Measurements from ENCODE around the gene CCDC34. TPM values are rescaled to one million over a fixed set of nuclear protein-coding genes. Genes with fewer than 3 reads are reported as not detected.

CCDC34 gene
- total RNA-seq, 1 donor from 2014 or later = 10.6 TPM

DNA sequence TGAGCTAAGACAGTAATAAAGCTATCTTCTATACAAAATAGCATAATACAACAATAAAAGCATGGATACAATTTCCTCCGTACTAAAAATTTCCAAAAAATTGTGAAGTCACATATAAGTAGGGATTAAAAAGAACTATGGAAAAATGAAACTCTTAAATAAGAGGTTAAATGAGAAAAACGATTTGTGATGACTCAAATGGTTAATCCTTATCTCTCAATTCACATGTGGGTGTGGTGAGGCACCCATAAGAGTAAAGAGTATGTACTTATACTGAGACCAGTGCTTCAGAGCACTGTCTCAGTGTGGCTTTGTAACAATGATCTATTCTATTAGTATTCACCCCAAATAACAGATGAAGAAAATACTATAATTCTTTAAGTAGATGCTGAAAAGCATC lies 25.0 kb upstream of the CCDC34 start:
- Mint-ChIP-seq H3K27ac (no peak overlapping the region), H3K4me1 (ENCODE audit: low read depth) (no peaks in the 10 kb centered on the region), H3K4me3 (no peak overlapping the region), H3K36me3 (ENCODE audit: low read depth) (no peaks in the 10 kb centered on the region), H3K9me3 (no peaks in the 10 kb centered on the region), H3K27me3 (ENCODE audit: insufficient read depth) (peaks cover 2% of the 10 kb centered on the region)
- no peak for DNase-seq (ENCODE audit: low spot score)
- intact Hi-C loops (cut with micrococcal nuclease) = no loop called here

DNA sequence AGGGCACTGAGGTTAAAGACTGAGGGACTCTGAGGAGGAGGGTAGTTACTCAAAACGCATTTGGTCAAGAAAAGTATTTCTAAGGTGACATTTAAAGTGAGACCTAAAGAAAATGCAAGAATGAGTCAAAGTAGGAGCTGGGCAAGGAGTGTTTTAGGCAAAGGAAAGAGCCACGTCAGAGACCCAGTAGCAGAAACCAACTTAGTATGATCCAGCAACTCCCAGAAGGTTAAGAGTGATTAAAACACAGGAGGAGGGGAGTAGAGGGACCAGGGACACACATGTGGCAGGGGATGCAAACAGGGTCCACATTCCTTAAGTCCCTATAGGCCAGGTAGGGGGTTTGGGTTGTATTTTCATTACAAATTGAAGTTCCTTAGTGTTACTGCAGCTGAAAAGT lies 24.3 kb upstream of the CCDC34 start:
- Mint-ChIP-seq H3K36me3 (ENCODE audit: low read depth) (no peaks in the 10 kb centered on the region), H3K4me1 (ENCODE audit: low read depth) (no peaks in the 10 kb centered on the region), H3K27ac (no peak overlapping the region), H3K4me3 (no peak overlapping the region), H3K9me3 (no peaks in the 10 kb centered on the region), H3K27me3 (ENCODE audit: insufficient read depth) (peaks cover 2% of the 10 kb centered on the region)
- DNase-seq (ENCODE audit: low spot score) = no peak
- intact Hi-C loops (cut with micrococcal nuclease) = no loop called here

DNA sequence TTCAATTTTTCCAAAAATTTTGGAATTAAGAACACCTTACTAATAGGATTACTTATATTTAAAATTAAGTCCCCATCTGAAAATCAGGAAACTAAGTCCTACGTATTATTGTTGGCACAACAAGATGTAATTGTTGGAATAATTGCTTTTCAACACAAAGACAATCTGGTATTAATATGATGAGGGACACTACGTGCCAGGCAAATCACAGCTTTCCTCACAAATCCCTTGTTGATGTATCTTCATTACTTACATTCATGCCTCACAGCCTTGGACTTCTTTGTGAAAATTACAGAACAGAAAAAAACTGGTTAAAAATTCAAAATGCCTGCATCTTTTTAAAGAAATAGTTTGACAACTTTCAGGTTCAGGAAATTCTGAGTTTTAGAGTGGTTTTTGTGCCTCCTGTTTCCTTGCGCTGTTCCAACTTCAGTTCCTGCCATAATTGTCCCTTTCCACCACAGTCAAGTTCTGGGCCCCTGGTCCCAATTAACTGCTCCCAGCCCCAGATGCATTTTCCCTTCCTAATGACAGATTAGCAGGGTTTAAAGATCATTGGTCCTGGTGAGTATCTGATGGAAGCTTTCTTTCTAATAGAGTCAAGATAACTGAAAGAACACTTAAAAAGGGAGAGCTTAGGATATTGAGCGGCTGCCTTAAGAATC lies 23.3 kb upstream of the CCDC34 start:
- H3K27me3 Mint-ChIP-seq (ENCODE audit: insufficient read depth) = peaks cover 3% of the 10 kb centered on the region
- no peaks in the 10 kb centered on the region for H3K36me3 Mint-ChIP-seq (ENCODE audit: low read depth)
- no peak overlapping the region for H3K27ac Mint-ChIP-seq
- intact Hi-C loops (cut with micrococcal nuclease) = no loop called here
- no peak overlapping the region for H3K4me3 Mint-ChIP-seq
- no peaks in the 10 kb centered on the region for H3K4me1 Mint-ChIP-seq (ENCODE audit: low read depth)
- H3K9me3 Mint-ChIP-seq = no peaks in the 10 kb centered on the region
- no peak for DNase-seq (ENCODE audit: low spot score)

DNA sequence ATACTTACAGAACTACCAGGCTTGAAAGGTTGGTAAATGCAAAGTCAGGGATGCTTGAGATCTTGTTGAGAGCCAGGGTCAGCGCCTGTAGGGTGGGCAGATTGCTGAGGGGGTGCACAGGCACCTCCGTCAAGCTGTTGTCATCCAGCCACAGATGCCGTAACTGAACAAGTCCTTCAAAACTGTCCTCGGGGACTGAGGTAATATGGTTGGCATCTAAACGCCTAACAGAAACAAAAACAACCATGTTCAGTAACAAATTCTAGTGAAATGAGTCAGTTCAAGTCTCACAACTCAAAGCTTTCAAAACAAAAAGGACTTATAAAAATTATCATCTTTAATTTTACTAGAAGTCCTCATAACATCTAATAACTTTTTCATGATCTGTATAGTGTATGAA lies 22.2 kb upstream of the CCDC34 start:
- intact Hi-C loops (cut with micrococcal nuclease) = no loop called here
- Mint-ChIP-seq H3K27me3 (ENCODE audit: insufficient read depth) (peaks cover 5% of the 10 kb centered on the region), H3K4me3 (no peak overlapping the region), H3K9me3 (no peaks in the 10 kb centered on the region), H3K36me3 (ENCODE audit: low read depth) (no peaks in the 10 kb centered on the region), H3K4me1 (ENCODE audit: low read depth) (no peaks in the 10 kb centered on the region), H3K27ac (no peak overlapping the region)
- no peak for DNase-seq (ENCODE audit: low spot score)

DNA sequence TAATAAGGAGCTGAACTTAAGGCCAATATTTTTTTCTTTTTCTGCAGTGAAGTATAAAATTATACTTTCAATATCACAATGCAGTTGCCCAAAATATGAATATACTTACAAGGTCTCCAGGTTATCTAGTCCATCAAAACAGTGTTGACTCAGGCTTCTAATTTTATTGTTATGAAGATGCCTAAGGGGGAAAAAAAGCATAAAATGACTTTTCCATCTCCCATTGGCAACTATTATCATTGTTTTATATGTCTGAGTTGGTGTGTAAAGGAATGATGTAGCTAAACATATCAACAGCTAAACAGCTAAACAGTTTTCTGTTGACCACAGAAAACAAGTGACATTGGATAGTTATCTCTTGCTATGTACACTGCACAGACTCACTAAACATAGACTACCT lies 21.2 kb upstream of the CCDC34 start:
- peaks cover 5% of the 10 kb centered on the region for H3K27me3 Mint-ChIP-seq (ENCODE audit: insufficient read depth)
- no peaks in the 10 kb centered on the region for H3K9me3 Mint-ChIP-seq
- no peaks in the 10 kb centered on the region for H3K36me3 Mint-ChIP-seq (ENCODE audit: low read depth)
- H3K4me3 Mint-ChIP-seq = no peak overlapping the region
- no peak overlapping the region for H3K27ac Mint-ChIP-seq
- no peak for DNase-seq (ENCODE audit: low spot score)
- intact Hi-C loops (cut with micrococcal nuclease) = no loop called here
- no peaks in the 10 kb centered on the region for H3K4me1 Mint-ChIP-seq (ENCODE audit: low read depth)

DNA sequence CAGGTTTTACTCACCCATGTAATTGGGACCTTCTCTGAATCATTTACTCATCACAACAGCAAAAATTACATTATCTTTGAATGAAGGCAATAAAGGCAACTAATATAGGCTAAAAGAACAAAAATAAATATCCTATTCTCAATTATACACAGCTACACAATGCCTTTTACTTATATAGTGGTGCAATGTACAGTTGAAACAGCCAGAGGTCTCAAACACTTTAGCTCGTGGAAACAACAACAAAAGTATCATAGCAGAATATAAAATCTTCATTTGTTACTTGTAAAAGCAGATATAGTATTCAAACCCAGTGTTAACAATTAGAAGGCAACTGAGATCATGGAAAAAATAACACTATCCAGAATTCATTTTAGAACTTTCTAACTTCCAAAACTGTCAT lies 20.6 kb upstream of the CCDC34 start:
- no peak overlapping the region for H3K4me3 Mint-ChIP-seq
- H3K9me3 Mint-ChIP-seq = no peaks in the 10 kb centered on the region
- no peak overlapping the region for H3K27ac Mint-ChIP-seq
- H3K27me3 Mint-ChIP-seq (ENCODE audit: insufficient read depth) = peaks cover 9% of the 10 kb centered on the region
- intact Hi-C loops (cut with micrococcal nuclease) = no loop called here
- no peaks in the 10 kb centered on the region for H3K4me1 Mint-ChIP-seq (ENCODE audit: low read depth)
- no peak for DNase-seq (ENCODE audit: low spot score)
- H3K36me3 Mint-ChIP-seq (ENCODE audit: low read depth) = no peaks in the 10 kb centered on the region

DNA sequence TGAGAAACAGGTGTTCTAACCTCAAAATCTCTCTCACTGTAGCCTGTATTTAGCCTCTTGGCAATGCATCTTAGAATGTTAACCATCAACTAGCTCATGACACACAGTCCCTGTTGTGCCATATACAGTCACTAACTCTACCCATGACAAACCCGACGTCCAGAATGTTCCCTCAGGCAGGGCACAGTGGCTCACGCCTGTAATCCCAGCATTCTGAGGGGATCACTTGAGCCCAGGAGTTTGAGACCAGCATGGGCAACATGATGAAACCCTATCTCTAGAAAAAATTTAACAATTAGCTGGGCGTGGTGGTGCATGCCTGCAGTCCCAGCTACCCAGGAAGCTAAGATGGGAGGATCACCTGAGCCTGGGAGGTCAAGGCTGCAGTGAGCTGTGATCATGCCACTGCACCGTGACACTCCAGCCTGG lies 18.2 kb upstream of the CCDC34 start:
- no peaks in the 10 kb centered on the region for H3K36me3 Mint-ChIP-seq (ENCODE audit: low read depth)

DNA sequence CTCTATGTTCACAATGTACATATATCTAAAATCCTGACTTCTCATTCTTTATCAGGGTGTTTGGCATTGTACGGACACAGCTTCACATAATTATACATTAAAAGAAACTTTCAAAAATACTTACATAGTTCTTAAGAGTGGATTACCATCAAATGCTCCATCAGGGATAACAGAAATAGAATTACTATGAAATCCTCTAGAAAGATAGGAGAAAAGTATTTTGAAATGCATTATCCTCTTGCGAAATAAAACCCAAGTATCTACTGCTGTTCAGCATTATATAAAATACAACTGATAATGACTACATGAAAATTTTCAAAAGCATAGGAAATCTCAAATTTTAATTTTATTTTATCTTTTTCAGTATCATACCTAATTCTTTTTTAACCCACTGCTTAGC lies 17.8 kb upstream of the CCDC34 start:
- Mint-ChIP-seq H3K9me3 (no peaks in the 10 kb centered on the region), H3K4me1 (ENCODE audit: low read depth) (no peaks in the 10 kb centered on the region), H3K4me3 (no peak overlapping the region), H3K27ac (no peak overlapping the region), H3K36me3 (ENCODE audit: low read depth) (no peaks in the 10 kb centered on the region), H3K27me3 (ENCODE audit: insufficient read depth) (peaks cover 9% of the 10 kb centered on the region)
- intact Hi-C loops (cut with micrococcal nuclease) = no loop called here
- no peak for DNase-seq (ENCODE audit: low spot score)

More for the DNA sequence above, 18.2 kb upstream of the CCDC34 start:
- H3K27ac Mint-ChIP-seq = no peak overlapping the region
- no peak for DNase-seq (ENCODE audit: low spot score)
- no peaks in the 10 kb centered on the region for H3K9me3 Mint-ChIP-seq
- H3K27me3 Mint-ChIP-seq (ENCODE audit: insufficient read depth) = peaks cover 9% of the 10 kb centered on the region
- no peak overlapping the region for H3K4me3 Mint-ChIP-seq
- H3K4me1 Mint-ChIP-seq (ENCODE audit: low read depth) = no peaks in the 10 kb centered on the region
- intact Hi-C loops (cut with micrococcal nuclease) = no loop called here

DNA sequence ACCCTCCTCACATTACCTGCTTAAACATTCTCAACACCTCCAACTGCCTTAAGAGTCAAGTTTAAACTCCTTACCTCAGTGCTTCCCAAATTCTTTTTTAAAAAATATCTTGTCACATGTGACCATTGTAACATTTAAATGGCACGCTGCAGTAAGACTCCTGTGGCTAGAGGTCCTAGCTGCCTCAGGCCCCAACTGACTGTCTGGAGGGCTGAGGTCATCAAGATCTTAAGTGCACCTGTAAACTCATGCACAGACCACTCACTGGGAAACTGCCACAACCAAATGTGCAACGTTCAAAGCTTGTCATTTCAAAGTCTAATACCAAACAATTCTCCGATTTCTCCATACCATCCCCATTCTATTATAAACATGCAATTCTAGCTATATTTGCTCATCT lies 16.4 kb upstream of the CCDC34 start:
- Mint-ChIP-seq H3K4me1 (ENCODE audit: low read depth) (no peaks in the 10 kb centered on the region), H3K9me3 (no peaks in the 10 kb centered on the region), H3K27ac (no peak overlapping the region), H3K27me3 (ENCODE audit: insufficient read depth) (peaks cover 9% of the 10 kb centered on the region), H3K36me3 (ENCODE audit: low read depth) (no peaks in the 10 kb centered on the region), H3K4me3 (no peak overlapping the region)
- DNase-seq (ENCODE audit: low spot score) = no peak
- intact Hi-C loops (cut with micrococcal nuclease) = no loop called here

DNA sequence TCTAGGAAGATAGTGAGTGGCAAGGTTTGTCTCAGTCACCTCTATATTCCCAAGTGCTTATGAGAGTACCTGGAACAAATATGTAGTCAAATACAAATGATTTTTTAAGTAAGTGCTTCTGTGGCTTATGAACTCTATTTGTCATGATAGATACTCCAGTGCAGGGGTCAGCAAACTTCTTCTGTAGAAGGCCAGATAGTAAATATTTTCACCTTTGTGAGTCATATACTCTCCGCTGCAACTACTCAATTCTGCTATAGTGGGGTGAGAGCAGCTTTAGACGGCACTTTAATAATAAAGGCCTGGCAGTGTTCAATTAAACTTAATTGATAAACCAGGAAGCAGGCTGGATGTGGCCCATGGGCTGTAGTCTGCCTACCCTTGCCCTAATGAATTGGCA lies 12.4 kb upstream of the CCDC34 start:
- H3K27me3 Mint-ChIP-seq (ENCODE audit: insufficient read depth) = peaks cover 4% of the 10 kb centered on the region
- no peak for DNase-seq (ENCODE audit: low spot score)
- no peak overlapping the region for H3K4me3 Mint-ChIP-seq
- H3K4me1 Mint-ChIP-seq (ENCODE audit: low read depth) = no peaks in the 10 kb centered on the region
- no peaks in the 10 kb centered on the region for H3K9me3 Mint-ChIP-seq
- no peak overlapping the region for H3K27ac Mint-ChIP-seq
- no peaks in the 10 kb centered on the region for H3K36me3 Mint-ChIP-seq (ENCODE audit: low read depth)
- intact Hi-C loops (cut with micrococcal nuclease) = no loop called here

DNA sequence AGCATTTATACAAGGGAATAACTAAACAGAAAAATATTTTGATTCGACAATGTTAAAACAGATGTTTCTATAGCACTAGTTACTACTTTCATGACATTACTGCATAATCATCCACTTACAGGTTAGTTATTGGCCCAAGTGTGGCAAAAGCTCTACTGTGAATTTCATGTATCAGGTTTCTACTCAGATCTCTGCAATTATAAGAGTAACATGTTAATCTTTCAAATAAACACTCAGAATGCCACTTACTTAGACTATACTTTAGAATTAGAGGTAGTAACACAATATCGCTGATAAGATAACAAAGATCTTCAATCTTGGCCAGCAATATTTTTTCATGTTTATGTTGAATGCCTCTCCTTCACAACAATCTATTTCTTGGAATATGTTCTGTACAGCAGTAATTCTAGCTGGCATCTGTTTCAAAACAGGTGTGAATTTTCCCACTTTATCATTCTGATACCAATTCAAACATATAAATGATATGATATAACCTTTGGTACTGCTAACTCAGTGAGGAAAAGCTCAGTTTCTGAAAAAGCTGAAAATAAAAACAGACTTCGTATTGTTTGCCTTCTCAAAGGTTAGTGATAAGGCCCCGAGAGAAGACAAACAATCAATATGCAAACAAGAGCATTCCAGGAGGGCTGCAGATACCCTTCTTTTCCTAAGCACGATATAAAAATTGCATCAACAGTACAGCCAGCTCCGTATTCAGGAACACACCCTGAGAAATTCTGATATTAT lies 11.0 kb upstream of the CCDC34 start:
- H3K27ac Mint-ChIP-seq = no peak overlapping the region
- intact Hi-C loops (cut with micrococcal nuclease) = no loop called here
- no peaks in the 10 kb centered on the region for H3K4me1 Mint-ChIP-seq (ENCODE audit: low read depth)
- peaks cover 2% of the 10 kb centered on the region for H3K27me3 Mint-ChIP-seq (ENCODE audit: insufficient read depth)
- H3K36me3 Mint-ChIP-seq (ENCODE audit: low read depth) = no peaks in the 10 kb centered on the region
- no peaks in the 10 kb centered on the region for H3K9me3 Mint-ChIP-seq
- no peak for DNase-seq (ENCODE audit: low spot score)
- no peak overlapping the region for H3K4me3 Mint-ChIP-seq

DNA sequence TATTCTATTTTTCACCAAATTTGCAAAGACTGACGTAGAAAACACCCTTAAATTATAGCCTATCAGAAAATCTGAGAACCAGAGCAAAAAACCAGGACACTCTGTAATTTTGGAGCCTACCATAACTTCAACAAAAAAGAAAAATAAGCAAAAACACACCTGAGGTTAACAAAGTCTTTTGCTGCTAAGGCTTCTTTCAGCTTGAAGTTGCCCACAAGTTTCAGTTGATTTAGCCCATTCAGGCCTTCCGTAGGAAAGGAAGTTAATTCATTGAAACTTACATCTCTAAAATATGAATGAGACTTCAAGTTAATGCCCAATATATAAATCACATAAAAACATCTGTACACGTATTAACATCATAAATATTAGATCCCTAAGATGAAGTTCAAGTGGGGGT lies 10.4 kb upstream of the CCDC34 start:
- H3K27me3 Mint-ChIP-seq (ENCODE audit: insufficient read depth) = no peaks in the 10 kb centered on the region
- no peak overlapping the region for H3K4me3 Mint-ChIP-seq
- no peaks in the 10 kb centered on the region for H3K4me1 Mint-ChIP-seq (ENCODE audit: low read depth)

DNA sequence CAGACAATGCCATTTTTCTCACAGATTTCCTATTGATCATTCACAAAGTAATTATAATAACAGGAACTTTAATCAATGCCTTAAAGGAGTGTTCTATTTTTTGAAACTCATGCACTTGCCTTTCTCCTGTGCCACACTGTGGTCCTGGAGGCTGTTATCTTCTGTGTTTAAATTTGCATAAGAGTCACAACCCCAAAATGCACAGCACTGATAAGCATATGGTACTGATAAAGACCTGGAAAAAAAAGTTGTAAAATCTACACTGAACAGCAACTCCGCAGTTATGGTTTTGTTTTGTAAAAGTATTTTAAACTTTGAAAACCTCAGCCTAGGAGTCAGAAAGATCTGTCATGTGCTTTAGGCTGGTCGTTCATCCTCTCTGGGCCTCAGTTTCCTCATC lies 9.1 kb upstream of the CCDC34 start:
- Mint-ChIP-seq H3K27me3 (ENCODE audit: insufficient read depth) (no peaks in the 10 kb centered on the region), H3K36me3 (ENCODE audit: low read depth) (no peaks in the 10 kb centered on the region), H3K27ac (no peak overlapping the region), H3K4me3 (no peak overlapping the region), H3K4me1 (ENCODE audit: low read depth) (no peaks in the 10 kb centered on the region), H3K9me3 (no peaks in the 10 kb centered on the region)
- DNase-seq (ENCODE audit: low spot score) = no peak
- intact Hi-C loops (cut with micrococcal nuclease) = no loop called here

More for the DNA sequence above, 10.4 kb upstream of the CCDC34 start:
- no peaks in the 10 kb centered on the region for H3K9me3 Mint-ChIP-seq
- DNase-seq (ENCODE audit: low spot score) = no peak
- intact Hi-C loops (cut with micrococcal nuclease) = no loop called here
- H3K27ac Mint-ChIP-seq = no peak overlapping the region
- no peaks in the 10 kb centered on the region for H3K36me3 Mint-ChIP-seq (ENCODE audit: low read depth)

Measured in activated T-helper 1 cell treated with anti-CD3 and anti-CD28 coated beads, Interleukin-12 subunit alpha, Interleukin-12 subunit beta, Interleukin-2, Interleukin-4 antibody, amounts not matched to agents 30 ng/mL and 10 ng/mL and 1 ng/mL, durations not matched to agents 14 hours and 24 hours and 36 hours (primary cell).